Parathyroid adenoma (tissue), 2 donors: ENCODE measurements around the gene GALNTL6.

Experiments used
- H2AFZ ChIP-seq: fragments of 300-600 bp; sonication (generic); one replicate; pipeline ENCODE4 v1.7.0; 2017; ENCODE audit warnings: antibody characterized with exemption, mild to moderate bottlenecking
- H3K27ac ChIP-seq: fragments of 300-600 bp; sonication (generic); one replicate; pipeline ENCODE4 v1.7.0; 2017
- H3K27me3 ChIP-seq: fragments of 300-600 bp; sonication (generic); one replicate; pipeline ENCODE4 v1.7.0; 2017; ENCODE audit warnings: low read length; ENCODE audit not compliant: control insufficient read depth, insufficient read depth
- H3K36me3 ChIP-seq: fragments of 300-600 bp; sonication (generic); one replicate; pipeline ENCODE4 v1.7.0; 2017; ENCODE audit warnings: low read length; ENCODE audit not compliant: control insufficient read depth, insufficient read depth
- H3K4me1 ChIP-seq: fragments of 300-600 bp; sonication (generic); one replicate; pipeline ENCODE4 v1.7.0; 2017; ENCODE audit warnings: control low read depth
- H3K4me2 ChIP-seq: fragments of 300-600 bp; sonication (generic); one replicate; pipeline ENCODE4 v1.7.0; 2017; ENCODE audit warnings: low read length
- H3K4me3 ChIP-seq: fragments of 300-600 bp; sonication (generic); one replicate; pipeline ENCODE4 v1.7.0; 2017; ENCODE audit warnings: low read depth, low read length
- H3K79me2 ChIP-seq: fragments of 300-600 bp; sonication (generic); one replicate; pipeline ENCODE4 v1.7.0; 2017; ENCODE audit warnings: control low read depth
- H3K9ac ChIP-seq: fragments of 300-600 bp; sonication (generic); one replicate; pipeline ENCODE4 v1.7.0; 2017; ENCODE audit warnings: mild to moderate bottlenecking
- H3K9me3 ChIP-seq: fragments of 300-600 bp; sonication (generic); one replicate; pipeline ENCODE4 v1.7.0; 2017; ENCODE audit warnings: low read length; ENCODE audit not compliant: control insufficient read depth
- CTCF ChIP-seq: fragments of 300-600 bp; sonication (generic); IDR thresholded peaks from one replicate; pipeline ENCODE4 v1.7.0; 2017; ENCODE audit warnings: antibody characterized with exemption, mild to moderate bottlenecking
- donor health status: primary hyperparathyroidism.

Gene GALNTL6

GRCh38 chr4:172553216-172553615, 740.0 kb downstream of the GALNTL6 start:
- no peaks in the 10 kb centered on the region for H3K36me3 ChIP-seq
- no peak overlapping the region for H2AFZ ChIP-seq
- no peaks in the 10 kb centered on the region for H3K4me1 ChIP-seq
- no peak for TF ChIP-seq CTCF
- no peaks in the 10 kb centered on the region for H3K79me2 ChIP-seq
- H3K9me3 ChIP-seq = no peaks in the 10 kb centered on the region
- H3K27ac ChIP-seq = no peak overlapping the region
- H3K4me2 ChIP-seq = no peak overlapping the region
- no peak overlapping the region for H3K4me3 ChIP-seq
- H3K27me3 ChIP-seq = no peaks in the 10 kb centered on the region
- H3K9ac ChIP-seq = no peak overlapping the region

GRCh38 chr4:172554588-172554987, 741.4 kb downstream of the GALNTL6 start:
- no peak for TF ChIP-seq CTCF
- Histone ChIP-seq H3K9ac (no peak overlapping the region), H3K27ac (no peak overlapping the region), H3K9me3 (no peaks in the 10 kb centered on the region), H3K4me1 (no peaks in the 10 kb centered on the region), H2AFZ (no peak overlapping the region), H3K4me3 (no peak overlapping the region), H3K36me3 (no peaks in the 10 kb centered on the region), H3K27me3 (no peaks in the 10 kb centered on the region), H3K79me2 (no peaks in the 10 kb centered on the region), H3K4me2 (no peak overlapping the region)

DNA sequence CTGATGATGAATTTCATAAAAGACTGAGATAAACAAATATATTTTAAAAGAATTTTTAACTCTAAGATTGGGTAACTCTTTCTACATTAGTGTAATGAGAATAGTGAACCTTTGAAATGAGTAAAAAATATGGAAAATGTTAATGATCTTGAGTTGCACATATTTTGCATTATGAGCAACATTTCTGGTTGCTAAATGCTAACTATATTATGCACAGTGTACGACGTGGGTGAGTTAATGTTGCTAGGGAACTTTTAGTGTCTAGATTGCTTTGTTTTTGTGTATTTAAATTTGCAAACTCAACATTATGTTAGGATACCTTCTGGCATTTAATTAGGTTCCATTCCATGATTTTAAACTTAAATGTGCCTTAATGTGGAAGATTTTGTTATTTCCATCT, 742.5 kb downstream of the GALNTL6 start:
- Histone ChIP-seq H3K4me1 (no peaks in the 10 kb centered on the region), H3K36me3 (no peaks in the 10 kb centered on the region), H2AFZ (no peak overlapping the region), H3K9me3 (no peaks in the 10 kb centered on the region), H3K79me2 (no peaks in the 10 kb centered on the region), H3K4me3 (no peak overlapping the region), H3K27ac (no peak overlapping the region), H3K4me2 (no peak overlapping the region), H3K9ac (no peak overlapping the region), H3K27me3 (no peaks in the 10 kb centered on the region)
- TF ChIP-seq CTCF = no peak

GRCh38 chr4:172573899-172574298, 760.7 kb downstream of the GALNTL6 start:
- no peak overlapping the region for H3K4me2 ChIP-seq
- H3K4me1 ChIP-seq = no peaks in the 10 kb centered on the region
- TF ChIP-seq CTCF = no peak
- H2AFZ ChIP-seq = no peak overlapping the region
- H3K27ac ChIP-seq = no peak overlapping the region
- H3K9me3 ChIP-seq = no peaks in the 10 kb centered on the region
- H3K36me3 ChIP-seq = no peaks in the 10 kb centered on the region
- no peaks in the 10 kb centered on the region for H3K79me2 ChIP-seq
- H3K4me3 ChIP-seq = no peak overlapping the region
- H3K9ac ChIP-seq = no peak overlapping the region
- H3K27me3 ChIP-seq = no peaks in the 10 kb centered on the region

DNA sequence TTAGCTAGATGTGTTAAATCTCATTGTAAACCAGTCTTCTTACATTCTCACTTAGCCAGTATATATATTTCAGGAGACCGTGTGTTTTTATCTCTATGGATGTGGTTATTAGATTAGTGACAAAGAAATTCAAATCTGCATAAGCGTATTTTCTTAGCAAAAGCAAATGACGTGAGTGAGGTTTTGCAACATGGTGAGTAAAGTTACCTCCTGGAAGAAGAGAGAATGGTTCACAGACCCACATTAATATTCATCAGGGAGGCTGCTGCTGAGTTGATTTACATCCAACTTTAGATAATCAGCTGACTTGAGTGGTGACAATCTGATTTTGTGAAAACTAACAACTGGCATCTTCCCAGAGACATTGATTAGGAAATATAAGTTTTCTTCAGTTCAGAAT, 765.5 kb downstream of the GALNTL6 start:
- H2AFZ ChIP-seq = no peak overlapping the region
- H3K27me3 ChIP-seq = no peaks in the 10 kb centered on the region
- H3K9me3 ChIP-seq = no peaks in the 10 kb centered on the region
- no peak for TF ChIP-seq CTCF
- no peaks in the 10 kb centered on the region for H3K79me2 ChIP-seq
- no peaks in the 10 kb centered on the region for H3K4me1 ChIP-seq
- no peaks in the 10 kb centered on the region for H3K36me3 ChIP-seq
- H3K4me3 ChIP-seq = no peak overlapping the region
- no peak overlapping the region for H3K27ac ChIP-seq
- no peak overlapping the region for H3K9ac ChIP-seq
- H3K4me2 ChIP-seq = no peak overlapping the region
